ENCODE measurements around the gene NEDD4.
"Not testable (repeated sequence)": the region's sequence is repeated elsewhere in the genome, so short reads cannot be mapped to it uniquely, and the experiment has no call there.

Gene NEDD4

DNA sequence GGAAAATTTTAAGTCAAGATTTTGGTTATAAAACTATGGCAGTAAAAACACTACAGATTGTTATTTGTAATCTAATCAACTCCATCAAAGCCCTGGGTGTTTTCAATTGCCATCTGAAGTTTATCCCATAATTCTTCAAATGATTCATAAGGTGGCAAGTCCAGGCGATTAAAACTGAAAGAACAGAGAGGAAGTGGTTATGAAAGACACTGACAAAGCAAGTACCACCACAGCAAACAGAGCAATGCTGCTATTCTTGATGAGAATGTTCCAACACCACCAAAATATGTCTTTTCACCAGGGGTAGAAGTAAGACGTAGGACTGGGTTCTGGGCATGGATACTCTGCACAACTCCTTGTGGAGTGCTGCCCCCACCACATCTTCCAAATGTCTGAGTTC lies 163.6 kb downstream of the NEDD4 start:
- DNase-seq (ENCODE audit: low read depth in 2 of 2): no peak

DNA sequence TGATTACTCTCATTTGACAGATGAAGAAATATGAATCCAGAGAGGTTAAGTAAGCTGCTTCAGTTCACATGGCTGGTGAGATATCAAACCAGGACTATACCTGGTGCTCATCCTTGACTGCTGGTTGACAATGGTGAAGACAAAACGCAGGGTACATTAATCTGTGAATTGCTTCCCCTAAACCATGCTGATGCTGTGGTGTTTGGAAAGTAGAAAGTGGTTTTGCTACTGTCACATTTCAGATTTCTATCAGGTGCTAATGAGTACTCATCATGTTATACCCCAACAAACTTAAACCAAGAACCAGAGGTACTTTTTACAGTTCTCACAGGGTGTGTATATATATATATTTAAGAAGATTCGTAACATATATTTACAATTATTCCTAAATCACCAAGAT lies 165.5 kb downstream of the NEDD4 start:
- no peak for DNase-seq (ENCODE audit: low read depth in 2 of 2)

DNA sequence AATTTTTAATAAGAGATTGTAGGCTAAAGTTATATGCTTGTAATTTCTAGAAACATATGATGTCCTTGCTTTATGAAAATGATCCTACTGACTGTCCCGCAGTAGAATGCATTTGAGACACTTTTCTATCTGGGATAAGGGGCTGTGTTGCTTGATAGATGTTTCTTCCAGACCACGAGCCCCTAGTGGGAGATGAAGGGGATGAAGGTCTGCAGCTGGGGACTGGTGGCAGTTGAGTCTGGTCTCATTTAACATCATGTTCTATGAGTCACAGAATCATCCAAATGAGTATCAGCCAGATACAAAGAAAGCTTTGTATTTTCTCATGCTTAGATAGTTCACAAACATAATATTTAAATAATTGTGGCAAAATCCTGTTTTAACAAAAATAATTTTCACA lies 166.2 kb downstream of the NEDD4 start:
- DNase-seq (ENCODE audit: low read depth in 2 of 2): no peak

DNA sequence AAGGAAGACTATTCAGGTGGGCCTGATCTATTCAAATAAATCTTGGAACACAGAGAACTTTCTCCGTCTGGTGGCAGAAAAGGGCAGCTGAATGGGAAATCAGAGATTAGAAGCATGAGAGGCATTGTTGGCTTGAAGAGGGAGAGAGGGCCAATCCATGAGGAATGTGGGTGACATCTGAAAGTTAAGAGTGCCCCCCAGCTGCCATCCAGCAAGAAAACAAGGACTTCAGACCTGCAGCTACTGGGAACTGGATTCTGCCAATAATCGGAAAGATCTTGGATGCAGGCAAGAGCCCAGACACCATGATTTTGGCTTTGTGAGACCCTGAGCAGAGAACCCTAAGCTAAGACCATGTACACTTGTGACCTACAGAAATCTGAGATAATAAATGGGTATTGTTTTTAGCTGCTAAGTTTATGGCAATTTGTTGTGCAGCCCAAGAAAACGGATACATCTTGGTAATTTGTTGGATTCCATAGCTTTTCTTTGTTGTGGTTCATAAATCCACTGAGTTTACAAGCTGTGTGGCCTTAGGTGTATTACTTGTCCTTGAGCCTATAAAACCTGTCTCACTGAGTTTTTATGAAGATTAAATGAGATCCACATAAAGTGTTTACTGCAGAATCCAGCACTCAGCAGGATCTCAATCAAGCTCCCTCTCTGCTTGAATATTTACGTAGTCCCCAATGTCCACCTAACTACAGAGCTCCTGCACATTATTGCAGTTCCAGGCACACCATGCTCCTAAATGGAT lies 168.4 kb downstream of the NEDD4 start:
- no peak for DNase-seq (ENCODE audit: low read depth in 2 of 2)

DNA sequence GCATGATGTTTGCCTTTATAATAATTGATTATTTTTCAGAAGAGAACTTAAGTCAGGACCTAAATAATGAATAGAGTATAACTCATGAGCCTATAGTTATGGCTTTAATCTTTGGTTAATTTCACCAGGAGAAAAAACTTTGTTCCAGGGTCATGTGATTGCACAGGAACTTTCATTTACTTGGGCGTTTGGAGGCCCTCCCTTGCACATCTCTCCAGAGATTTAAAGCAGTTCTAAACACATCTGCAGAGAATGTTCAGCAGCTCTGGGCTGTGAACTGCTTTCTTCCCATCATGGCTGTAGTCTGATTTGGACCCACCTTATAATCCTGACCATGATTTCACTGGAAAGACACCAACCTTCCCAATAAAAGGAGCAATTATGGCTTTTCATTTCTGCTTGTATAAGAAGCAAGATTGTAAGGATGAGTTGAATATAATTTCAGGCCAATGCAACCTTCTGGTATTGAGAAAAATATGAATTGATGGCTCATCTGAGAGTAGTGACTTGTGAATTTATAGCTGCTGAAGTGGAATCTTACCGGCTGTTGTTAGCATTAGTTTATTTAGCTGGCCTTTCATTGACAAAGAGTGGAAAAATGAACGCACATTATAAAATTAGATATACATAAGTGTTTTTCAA lies 169.6 kb downstream of the NEDD4 start:
- no peak for DNase-seq (ENCODE audit: low read depth in 2 of 2)

DNA sequence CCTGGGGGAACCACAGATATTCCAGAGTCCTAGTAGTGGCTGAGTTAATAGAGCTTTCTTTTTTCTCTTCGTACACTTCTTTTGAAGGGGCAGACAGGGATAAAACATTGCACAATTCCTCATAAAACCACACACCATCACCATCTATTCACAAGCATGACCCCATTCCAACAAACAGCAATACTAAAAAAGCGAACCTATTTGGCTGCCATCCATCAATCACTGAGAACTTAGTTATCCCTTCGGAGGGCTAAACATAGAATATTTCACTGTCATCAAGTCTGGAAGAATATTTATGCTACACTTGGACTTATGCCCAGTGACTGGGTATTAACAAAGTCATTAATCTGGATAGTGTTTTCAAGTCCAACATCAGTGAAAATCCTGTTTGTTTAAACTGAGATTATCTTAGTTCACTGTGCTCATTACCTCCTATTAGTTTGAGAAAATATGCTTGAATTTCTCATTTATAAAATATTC lies 170.2 kb downstream of the NEDD4 start:
- no peak for DNase-seq (ENCODE audit: low read depth in 2 of 2)

DNA sequence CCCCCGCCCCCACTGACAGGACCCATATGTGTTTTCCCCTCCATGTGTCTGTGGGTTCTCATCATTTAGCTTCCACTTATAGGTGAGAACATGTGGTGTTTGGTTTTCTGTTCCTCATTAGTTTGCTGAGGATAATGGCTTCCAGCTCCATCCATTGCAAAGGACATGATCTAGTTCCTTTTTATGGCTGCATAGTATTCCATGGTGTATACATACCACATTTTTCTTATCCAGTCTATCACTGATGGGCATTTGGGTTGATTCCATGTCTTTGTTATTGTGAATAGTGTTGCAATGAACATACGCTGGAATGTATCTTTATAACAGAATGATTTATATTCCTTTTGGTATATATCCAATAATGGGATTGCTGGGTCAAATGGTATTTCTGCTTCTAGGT lies 171.7 kb downstream of the NEDD4 start:
- DNase-seq (ENCODE audit: low read depth in 2 of 2): not testable (repeated sequence)

DNA sequence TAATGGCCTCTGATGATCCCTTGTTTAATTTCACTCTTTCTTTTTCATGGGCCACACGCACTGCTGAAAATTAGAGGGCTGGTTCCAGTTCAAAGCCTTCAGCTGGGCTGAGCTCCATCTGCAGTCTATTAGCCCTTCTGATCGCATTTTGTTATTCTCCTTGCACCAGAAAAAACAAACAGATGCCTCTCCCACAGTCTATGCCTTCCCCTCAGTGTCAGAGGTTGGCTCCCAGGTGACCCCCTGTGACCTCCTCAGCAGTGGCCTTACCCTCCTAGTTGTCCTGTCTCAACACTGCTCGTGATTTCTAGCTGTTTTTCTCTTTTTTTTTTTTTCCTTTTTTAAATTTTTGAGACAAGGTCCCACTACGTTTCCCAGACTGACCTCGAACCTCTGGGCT lies 173.4 kb downstream of the NEDD4 start:
- DNase-seq (ENCODE audit: low read depth in 2 of 2): no peak

DNA sequence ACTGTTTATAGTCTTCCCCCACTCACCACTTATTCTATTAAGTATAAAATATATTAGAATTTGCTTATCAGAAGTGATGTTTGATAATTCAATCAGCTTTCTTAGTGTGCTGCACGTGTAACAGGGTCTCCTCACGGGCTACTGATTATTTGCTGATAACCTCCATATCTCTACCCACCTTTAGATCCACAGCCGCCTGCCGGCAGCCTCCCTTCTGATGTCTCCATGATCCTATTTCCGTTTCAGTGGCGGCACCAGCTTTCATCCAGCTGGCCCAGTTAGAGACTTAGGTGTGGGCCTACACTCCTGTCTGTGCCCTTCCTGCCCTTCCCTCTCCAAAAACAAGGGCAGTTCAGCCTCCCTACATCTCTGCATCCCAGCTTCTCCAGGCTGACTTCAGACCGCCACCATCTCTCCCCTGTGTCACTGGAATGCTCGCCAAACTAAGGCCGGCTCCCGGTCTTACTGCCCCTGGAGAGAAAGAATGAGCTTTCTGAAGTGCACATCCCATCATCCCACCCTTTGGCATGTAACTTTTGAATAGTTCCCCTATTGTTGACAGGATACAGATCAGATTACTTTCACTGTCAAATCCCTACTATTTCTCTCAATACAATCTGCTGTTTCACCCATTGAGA lies 173.9 kb downstream of the NEDD4 start:
- DNase-seq (ENCODE audit: low read depth in 2 of 2): no peak

DNA sequence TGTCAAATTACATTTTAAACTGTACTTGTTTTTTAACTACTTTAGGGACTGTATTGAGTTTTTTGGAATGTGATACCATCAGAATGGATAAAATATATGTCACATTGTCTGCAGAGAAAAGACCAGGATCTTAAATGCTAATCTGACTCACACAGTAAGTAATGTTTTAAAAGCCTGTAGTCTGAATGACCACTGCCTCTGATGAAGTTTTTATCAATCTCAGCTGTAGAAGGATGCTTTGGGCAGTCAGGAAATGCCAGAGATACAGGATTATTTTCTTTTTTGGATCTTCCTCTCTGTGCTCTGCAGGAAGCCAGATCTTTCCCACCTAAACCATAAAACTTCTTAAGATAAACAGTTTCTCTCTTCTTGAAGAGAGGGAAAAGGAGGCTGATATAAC lies 177.4 kb downstream of the NEDD4 start:
- no peak for DNase-seq (ENCODE audit: low read depth in 2 of 2)

DNA sequence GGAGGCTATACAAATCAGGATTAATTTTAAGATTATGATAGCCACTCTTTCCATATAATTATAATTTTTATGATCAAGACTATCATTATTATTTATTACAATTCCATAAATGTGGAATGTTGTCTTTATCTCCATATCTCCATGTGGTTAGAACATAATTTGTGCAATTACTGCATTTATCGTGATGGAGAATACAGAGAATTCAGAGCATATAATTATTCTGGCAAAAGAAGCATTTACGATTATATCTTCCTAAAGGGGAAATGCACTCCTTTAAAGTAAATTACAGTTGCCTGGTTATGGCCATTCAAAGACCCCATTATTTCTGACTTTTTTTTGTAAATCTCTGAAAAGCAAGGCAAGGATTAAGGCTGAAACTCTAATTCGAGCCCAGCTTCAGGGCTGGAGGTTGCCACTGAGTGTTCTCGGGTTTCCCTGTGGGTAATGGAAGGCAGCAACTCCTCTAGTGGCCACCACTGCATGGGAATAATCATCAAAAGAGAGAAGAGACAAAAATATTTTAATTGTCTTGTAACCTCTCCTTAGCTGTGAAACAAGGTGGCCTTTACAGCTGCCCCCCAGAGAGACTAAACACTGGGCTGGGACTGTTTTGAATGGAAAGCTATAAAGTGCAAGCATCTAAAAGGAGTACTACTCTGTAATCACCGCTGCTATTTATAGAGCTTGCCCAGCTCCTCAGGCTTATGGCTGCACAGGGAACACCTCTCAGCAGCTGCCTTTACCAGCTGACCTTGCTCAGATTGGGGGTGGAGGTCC lies 190.6 kb downstream of the NEDD4 start:
- no peak for DNase-seq (ENCODE audit: low read depth in 2 of 2)

DNA sequence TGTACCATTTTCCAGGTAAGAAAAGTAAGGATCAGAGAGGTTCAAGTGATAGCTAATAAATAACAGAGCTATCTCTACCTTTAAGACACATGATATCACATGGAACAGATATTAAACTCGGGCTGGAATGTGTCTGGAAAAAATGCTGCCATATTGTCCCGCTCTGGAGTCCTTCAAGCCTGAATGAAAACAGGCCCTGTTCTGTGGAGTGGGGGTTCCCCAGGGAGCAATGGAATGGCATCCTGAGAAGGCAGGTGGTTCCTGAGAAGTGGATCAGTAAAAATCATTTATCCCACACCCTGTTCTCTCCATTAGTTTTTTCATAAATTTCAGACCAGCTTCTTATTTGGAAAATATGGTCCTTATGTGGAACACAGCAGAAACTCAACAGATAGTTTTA lies 193.2 kb downstream of the NEDD4 start:
- no peak for DNase-seq (ENCODE audit: low read depth in 2 of 2)

DNA sequence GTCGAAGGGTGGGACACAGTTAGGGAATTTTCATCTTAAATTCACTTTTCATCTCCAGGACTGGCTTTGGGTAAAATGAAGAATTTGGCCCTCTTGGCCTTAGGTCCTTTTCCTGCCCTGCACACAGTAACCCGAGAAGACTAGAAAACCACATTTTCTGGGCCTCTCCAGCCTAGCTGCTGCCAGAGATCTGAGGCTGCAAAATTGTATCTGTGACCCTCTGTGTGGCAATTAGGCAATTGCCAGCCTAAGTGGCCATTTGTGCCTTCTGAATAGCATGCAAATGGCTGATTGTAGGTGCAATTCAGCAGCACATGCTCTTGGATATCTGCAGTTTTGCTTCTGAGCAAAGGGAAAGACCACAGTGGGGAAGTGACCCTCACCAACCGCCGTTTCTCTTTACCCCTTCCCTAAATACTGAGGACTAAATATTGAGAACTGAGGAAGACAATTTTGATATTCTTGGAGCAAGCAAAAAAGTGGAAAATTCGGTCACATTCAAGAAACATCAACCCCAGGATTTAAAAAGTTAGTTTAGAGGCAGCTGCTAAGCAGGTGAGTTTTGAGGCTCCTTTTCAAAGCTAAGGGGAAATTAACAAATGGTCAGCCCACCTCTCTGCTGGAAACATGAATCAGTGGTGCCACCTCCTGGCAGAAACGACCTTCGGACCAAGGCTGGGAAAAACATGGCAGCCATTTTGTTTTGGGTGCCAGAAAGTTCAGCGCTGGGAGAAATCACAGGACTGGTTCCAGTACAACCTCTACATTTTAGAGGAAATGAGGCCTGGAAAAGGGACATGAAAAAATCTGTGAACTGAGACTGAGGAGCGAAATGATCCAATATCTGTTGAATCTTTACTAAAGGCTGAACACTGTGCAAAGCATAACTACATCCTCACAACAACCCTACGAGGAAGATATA lies 193.9 kb downstream of the NEDD4 start:
- DNase-seq (ENCODE audit: low read depth in 2 of 2): no peak

DNA sequence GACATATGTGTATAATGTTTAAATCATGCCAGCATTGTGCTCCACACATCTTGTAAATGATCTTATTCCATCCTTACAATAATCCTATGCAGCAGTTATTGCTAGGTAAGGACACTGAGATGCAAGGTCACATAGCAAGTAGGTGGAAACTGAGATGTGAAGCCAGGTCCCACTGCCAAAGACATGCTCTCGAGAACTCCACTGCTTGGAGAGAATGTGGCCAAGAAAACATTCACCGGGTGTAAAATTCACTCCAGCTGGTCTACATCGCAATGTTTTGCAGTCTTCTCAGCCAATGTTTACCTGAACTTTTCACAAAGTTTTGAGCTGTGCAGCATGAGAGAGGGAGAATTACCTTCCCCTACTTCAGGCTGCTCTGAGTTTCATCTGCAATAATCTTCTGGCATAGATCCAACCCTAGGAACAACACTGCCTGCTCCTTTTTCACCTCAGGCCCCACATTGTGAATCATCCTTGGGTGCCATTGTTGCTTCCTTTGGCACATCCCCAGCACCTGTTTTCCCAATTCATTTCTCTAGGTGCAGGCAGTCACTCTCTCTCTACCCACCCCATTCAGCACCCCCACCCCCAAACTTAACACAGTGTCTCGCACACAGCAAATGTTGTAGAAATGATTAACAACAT lies 197.0 kb downstream of the NEDD4 start:
- DNase-seq (ENCODE audit: low read depth in 2 of 2): no peak

DNA sequence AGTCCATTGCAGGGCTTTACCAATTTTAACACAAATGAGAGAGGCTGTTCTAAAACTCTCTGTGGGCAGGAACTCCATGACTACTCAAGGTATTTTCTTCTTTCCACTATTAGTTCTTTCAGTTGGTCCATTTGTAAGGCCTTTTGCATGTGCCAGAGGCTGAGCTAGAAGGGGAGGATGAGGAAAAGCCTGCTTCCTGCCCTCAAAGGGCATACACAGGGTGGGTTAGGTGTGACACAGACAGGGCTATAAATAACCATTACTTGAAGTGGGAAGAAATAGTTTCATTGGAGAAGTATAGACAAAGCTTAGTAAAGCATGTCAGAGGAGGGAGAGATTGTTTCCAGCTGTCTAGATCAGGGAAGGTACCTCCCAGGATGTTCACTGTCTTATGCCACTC lies 198.4 kb downstream of the NEDD4 start:
- no peak for DNase-seq (ENCODE audit: low read depth in 2 of 2)

DNA sequence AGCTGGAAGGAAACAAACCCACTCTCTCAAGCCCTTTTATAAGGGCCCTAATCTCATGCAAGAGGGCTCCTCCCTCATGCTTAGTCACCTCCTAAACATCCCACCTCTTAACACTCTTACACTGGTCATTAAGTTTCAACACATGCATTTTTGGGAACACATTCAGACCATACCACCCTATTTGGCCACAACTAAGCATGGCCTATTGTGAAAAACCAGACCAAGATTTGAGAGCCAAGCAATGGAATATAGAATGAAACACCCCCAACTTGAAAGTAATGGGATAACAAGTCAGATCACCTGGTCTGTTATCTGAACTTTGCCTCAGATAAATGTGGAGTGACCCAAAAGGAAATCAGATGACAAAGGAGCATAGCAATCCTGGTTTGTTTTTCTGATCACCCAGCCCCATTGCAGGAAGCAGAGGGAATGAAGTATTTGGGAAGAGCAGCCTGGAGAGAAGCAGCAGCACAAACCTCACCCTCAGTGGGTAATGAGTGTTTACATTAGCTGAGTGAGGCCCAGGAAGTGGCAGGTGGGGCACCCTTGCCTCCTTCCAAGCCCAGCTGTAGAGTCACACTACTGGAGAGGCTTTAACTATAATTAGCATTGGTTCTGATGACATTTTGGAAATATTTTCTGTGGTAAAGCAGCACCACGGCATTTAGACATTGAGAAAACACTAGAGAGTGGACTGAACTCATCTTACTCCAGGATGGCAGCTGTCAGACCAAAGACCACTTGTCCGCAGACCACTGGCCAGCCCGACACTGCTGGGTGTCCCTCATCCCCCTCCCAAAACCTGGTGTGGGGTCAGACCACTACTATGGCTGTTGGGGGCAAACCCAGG lies 201.6 kb downstream of the NEDD4 start:
- DNase-seq (ENCODE audit: low read depth in 2 of 2): no peak

DNA sequence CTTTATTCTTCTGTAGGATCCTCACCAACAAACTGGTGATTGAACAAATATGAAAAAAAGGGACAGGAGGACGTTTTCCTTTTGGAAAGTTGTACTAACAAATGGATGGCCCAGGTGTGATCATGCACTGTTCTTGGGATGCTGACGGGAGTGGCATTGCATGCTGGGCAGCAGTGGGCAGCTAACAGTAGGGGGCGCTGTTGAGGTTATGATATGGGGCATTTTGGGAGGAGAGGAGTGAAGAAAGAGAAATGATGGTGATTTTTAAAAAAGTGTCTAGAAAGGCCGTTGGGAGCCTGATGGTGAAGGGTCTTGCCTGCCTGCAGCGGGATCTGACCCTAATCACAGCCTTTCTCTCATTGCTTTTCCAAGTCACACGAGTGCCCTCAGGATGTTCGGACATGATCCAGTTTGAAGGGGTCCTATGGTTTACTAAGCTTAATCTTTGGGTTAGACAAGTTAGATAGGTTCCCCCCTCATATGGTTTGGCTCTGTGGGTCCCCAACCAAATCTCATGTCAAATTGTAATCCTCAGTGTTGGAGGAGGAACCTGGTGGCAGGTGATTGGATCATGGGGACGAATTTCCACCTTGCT lies 204.2 kb downstream of the NEDD4 start:
- peak; percentile 2 to 4 for DNase-seq (ENCODE audit: low read depth in 2 of 2)

DNA sequence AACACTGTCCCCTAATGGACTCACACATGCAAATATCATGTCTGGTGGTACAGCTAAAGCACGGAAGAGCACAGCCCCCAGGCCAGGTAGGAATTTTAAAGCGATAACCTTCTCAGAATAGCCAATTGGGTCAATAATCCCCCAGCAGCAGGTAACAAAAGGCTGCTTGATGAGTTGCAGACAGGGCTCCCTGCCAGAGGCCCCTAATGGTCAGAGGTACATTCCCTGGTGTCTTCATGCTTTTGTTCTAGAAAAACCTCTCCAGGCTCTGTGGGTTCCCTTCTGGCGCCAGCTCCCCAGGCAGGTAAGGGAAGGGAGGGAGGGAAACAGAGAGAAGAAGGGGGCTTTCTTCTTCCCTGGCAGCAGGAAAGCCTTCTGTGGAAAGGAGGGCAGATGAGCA lies 207.1 kb downstream of the NEDD4 start:
- no peak for DNase-seq (ENCODE audit: low read depth in 2 of 2)

DNA sequence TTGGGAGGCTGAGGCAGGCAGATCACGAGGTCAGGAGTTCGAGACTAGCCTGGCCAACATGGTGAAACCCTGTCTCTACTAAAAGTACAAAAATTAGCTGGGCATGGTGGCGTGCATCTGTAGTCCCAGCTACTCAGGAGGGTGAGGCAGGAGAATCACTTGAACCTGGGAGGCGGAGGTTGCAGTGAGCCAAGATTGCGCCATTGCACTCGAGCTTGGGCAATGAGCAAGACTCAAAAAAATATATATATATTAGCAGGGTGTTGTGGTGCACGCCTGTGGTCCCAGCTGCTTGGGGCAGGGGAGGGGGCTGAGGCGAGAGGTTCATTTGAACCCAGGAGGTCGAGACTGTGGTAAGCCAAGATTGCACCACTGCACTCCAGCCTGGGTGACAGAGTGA lies 207.8 kb downstream of the NEDD4 start:
- DNase-seq (ENCODE audit: low read depth in 2 of 2): not testable (repeated sequence)
